ENCODE measurements around the gene CFAP410. TPM values are rescaled to one million over a fixed set of nuclear protein-coding genes. Genes with fewer than 3 reads are reported as not detected.

The CFAP410 gene
- total and polyA plus RNA-seq, 2 experiments from 2014 or later: 34.0 to 46.7 TPM

DNA sequence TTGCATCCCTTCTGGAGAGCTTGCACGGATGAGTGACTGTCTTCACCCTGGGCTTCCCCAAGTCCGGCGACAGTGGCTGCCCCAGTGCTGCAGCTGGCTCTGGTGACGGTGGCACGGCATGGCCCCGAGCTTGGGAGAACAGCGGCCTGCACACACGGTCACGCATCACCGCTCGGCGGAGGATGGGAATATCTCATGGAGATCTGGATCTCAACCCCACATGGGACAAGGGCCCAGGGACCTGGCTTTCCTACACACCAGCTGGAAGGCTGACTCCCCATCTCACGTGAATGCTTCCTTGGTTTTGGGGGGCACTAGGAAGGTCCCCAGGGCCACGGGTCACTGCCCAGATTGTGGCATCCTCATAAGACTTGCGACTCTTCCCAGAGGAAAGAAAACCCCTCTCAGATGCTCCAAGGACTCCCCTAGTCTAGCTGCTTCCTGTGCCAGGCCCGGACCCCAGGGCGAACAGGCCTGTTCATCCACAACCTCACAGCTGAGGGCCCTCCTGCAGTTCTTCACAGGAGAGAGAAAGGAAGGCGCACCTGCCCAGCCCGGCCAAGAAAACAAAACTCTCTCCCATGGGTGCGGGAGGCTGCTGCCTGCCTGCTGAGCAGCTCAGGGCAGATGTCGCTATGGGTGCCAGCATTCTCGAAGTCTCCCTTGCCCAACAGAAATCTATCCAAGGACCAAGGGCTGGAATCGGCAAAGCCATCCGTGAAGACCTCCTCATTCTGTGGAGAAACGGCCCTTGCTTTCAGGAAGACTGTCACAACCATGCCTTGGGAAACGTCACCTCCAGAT is 9.9 kb downstream of the CFAP410 start:
- H3K4me3 ChIP-seq: no peak overlapping the region
- H3K36me3 ChIP-seq: peaks cover 6% of the 10 kb centered on the region
- no peaks in the 10 kb centered on the region for H3K4me1 ChIP-seq (ENCODE audit: low read depth)
- TF ChIP-seq, protein P1, sequence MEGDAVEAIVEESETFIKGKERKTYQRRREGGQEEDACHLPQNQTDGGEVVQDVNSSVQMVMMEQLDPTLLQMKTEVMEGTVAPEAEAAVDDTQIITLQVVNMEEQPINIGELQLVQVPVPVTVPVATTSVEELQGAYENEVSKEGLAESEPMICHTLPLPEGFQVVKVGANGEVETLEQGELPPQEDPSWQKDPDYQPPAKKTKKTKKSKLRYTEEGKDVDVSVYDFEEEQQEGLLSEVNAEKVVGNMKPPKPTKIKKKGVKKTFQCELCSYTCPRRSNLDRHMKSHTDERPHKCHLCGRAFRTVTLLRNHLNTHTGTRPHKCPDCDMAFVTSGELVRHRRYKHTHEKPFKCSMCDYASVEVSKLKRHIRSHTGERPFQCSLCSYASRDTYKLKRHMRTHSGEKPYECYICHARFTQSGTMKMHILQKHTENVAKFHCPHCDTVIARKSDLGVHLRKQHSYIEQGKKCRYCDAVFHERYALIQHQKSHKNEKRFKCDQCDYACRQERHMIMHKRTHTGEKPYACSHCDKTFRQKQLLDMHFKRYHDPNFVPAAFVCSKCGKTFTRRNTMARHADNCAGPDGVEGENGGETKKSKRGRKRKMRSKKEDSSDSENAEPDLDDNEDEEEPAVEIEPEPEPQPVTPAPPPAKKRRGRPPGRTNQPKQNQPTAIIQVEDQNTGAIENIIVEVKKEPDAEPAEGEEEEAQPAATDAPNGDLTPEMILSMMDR (IDR thresholded peaks at IDR 0.05; ENCODE audit: low read depth, low read length): no peak
- H3K27me3 ChIP-seq: no peaks in the 10 kb centered on the region
- DNase-seq (ENCODE audit: low read depth in 1 of 2, low spot score in 1 of 2): no peak
- H3K27ac ChIP-seq: peak overlapping the region; percentile 43
- H3K9me3 ChIP-seq (ENCODE audit: low read depth): no peaks in the 10 kb centered on the region

DNA sequence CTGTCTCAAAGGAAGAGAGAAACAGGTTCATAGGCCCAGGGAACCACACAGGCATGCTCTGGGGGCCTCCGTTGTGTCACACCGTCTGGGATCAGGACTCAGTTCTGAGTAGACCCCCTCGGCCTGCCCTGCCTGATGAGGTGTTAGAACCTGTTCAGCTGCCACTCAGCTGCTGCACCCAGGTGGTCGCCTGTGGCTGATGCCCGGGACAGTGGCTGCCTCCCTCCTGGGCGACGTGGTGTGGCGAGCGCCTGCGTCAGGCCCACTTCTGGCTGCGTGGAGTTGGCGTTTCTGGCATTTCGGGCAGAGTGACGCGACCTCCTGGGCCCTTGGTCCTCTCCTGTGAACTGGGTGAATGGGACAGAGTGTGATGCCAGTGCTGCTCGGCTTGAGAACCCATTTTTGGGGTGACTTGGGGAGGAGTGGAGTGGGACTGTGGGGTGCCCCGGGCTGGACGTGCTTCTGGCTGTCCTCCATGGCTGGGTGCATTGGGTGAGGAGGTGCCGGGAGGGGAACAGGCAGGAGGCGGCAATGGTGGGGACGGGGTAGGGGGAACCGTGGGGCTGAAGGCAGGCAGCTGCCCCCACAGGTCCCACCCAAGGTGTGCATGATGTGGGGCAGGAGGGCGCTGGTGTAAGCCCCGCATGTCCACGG is 10.8 kb downstream of the CFAP410 start:
- no peak for DNase-seq (ENCODE audit: low read depth in 1 of 2, low spot score in 1 of 2)
- Histone ChIP-seq H3K4me3 (no peak overlapping the region), H3K27ac (no peak overlapping the region), H3K9me3 (ENCODE audit: low read depth) (no peaks in the 10 kb centered on the region), H3K4me1 (ENCODE audit: low read depth) (no peaks in the 10 kb centered on the region), H3K36me3 (peaks cover 6% of the 10 kb centered on the region), H3K27me3 (no peaks in the 10 kb centered on the region)
- TF ChIP-seq, protein P1 (IDR thresholded peaks at IDR 0.05; ENCODE audit: low read depth, low read length): no peak

DNA sequence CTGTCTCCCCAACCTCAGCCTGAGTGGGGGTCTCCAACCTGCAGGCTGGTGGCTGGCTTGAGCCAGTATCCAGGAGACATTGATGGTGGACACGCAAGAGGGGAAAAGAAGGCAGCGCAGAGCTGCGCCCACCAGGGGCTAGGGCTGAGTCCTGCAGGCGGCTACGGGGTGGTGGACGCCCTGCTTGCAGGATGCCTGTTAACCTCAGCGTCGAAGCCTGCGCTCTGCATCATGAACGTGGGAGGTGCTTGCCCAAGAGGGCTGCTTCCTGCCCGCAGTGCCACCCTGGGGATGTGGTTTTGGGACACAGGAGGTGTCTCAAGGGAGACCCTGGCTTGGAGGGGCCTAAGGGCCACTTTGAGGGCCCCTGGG is 11.6 kb downstream of the CFAP410 start:
- TF ChIP-seq, protein P1 (IDR thresholded peaks at IDR 0.05; ENCODE audit: low read depth, low read length): no peak
- Histone ChIP-seq H3K9me3 (ENCODE audit: low read depth) (no peaks in the 10 kb centered on the region), H3K4me1 (ENCODE audit: low read depth) (no peaks in the 10 kb centered on the region), H3K27me3 (no peaks in the 10 kb centered on the region), H3K27ac (no peak overlapping the region), H3K4me3 (no peak overlapping the region), H3K36me3 (peaks cover 6% of the 10 kb centered on the region)
- no peak for DNase-seq (ENCODE audit: low read depth in 1 of 2, low spot score in 1 of 2)

DNA sequence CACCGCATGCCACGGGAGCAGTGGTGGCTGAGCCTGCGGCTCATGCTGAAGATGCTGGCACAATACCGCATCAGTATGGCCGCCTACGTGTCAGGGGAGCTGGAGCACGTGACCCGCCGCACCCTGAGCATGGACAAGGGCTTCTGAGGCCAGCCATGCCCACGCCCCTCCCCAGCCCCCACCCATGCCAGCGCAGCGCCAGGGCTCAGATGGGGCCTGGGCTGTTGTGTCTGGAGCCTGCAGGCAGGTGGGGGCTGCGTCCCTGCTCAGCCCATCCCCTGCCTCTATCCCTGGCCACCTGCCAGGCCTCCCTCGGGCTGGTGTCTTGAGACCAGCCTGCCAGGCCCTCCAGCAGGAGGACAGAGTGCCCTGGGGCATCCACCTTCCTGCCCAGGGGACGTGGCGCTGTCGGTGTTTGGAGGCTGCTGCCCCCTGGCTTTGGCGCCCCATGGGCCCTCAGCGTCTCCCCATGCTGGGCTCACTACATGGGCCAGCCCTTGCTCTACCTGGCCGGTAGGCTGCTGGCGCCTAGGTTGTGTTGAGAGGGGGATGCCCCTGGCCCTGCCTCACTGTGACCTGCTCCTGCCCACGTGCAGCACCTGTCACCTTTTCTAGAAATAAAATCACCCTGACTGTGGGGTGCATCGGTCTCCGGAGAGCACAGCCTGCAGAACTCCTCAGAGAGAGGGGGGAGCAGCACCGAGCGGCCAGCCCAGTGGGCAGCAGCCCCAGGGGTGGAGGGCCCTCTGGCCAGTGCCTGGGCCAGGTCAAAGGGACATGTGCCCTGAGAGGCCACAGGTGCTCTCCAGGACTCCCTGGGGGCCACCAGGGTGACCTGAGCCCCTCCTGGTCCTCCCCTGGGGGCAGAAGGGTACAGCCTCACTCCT is 12.2 kb downstream of the CFAP410 start:
- TF ChIP-seq, protein P1 (IDR thresholded peaks at IDR 0.05; ENCODE audit: low read depth, low read length): no peak
- Histone ChIP-seq H3K4me3 (no peak overlapping the region), H3K27ac (no peak overlapping the region), H3K9me3 (ENCODE audit: low read depth) (no peaks in the 10 kb centered on the region), H3K36me3 (peaks cover 6% of the 10 kb centered on the region), H3K27me3 (no peaks in the 10 kb centered on the region), H3K4me1 (ENCODE audit: low read depth) (no peaks in the 10 kb centered on the region)
- DNase-seq (ENCODE audit: low read depth in 1 of 2, low spot score in 1 of 2): no peak

DNA sequence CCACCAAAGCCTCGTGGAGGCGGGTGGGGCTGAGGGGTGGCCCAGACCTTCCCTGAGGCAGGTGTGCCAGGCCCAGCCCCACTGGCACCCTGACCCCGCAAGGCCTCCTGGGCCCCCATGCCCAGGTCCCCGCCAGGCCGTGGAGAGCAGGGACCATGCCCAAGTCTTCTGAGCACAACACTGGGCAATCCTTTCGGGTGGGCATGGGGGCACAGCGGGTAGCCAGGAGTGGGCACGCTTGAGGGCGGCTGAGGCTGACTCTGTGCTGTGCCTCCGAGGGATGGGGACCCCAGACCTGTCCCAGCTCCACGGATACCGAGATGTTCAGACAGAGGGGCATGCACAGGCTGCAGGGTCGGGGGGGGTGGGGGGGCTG is 12.9 kb downstream of the CFAP410 start:
- no peaks in the 10 kb centered on the region for H3K4me1 ChIP-seq (ENCODE audit: low read depth)
- H3K27me3 ChIP-seq: no peaks in the 10 kb centered on the region
- H3K4me3 ChIP-seq: no peak overlapping the region
- H3K9me3 ChIP-seq (ENCODE audit: low read depth): no peaks in the 10 kb centered on the region
- no peak overlapping the region for H3K27ac ChIP-seq
- H3K36me3 ChIP-seq: peaks cover 6% of the 10 kb centered on the region
- DNase-seq (ENCODE audit: low read depth in 1 of 2, low spot score in 1 of 2): no peak
- TF ChIP-seq, protein P1 (IDR thresholded peaks at IDR 0.05; ENCODE audit: low read depth, low read length): no peak
